Measurements from ENCODE around the gene RHOBTB1.

Gene RHOBTB1

DNA sequence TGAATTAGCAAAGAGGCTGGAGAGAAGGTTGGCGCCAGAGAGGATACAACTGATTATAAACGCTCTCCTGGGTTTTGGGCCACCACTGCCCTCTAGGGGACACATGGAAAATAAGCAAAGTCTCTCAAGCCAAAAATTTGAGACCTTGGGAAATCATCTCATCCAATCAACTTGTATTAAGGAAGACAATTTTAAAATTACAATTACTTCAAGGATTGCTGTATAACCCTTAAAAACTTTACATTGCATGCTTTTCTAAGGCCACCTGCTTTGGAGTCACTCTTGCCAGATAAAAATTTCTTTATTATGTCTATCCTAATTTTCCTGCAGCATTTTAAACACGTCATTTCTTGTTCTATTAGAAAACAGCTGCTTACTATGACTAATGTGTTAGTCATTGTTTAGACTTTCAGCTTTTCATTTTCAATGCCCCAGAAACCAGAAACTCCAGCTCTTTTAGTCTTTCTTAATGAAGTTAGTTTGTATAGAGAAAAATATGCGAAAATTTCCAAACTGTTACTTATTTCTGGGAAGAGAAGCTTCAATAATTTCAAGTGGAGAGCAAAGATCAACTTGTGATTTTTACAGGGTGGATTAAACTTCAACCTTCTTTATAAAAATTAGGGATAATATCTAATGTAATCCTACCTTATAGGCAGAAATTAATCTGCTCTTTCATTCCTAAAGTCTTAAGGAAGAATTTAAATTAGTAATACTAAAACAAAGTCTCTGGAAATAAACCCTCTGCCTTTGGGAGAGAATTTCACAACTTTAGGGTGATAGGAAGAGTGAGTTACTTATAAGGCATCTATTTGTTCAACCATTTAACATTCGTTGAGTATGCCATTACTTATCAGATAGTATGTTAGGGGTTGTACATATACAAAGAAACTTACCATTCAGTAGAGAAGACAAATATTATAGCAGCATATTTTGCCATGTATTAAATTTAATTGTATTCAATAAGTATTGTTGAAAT lies 20.6 kb upstream of the RHOBTB1 start:
- DNase-seq = peak; percentile 37

DNA sequence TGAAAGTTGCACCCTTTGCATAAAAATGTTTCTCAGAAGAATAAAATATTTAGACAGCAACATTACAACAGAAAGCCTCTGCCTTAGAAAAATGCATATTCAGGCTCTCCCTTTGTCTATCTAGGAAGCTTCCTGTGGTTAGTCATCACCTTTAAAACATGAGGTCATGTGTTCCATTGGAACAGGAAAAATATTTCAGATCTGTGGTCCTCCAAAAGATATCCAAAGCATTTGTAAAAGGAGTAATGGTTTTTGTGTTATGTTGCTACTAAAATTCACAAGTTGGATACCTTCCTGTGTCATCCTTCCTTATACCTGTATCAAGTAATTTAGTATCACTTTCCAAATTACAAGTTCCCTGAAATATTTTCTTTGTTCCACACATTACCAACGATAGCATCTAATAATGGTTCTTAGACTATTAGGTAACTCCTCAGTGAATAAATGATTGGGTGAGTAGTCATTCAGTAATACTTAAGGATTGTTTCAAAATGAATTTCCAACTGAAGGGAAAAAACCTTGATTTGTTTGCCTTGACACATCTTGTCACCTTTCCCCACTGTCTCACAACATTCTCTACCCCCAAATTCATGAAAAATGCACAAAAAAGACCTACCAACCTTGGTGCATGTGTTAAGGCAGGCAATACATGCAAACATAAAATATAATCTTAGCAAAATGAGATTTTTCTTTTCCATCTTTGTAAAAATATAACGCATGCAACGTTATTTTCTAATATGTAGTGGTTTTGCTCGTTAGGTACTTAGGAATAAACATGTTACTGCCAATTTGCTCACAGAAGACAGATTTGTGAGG lies 19.7 kb upstream of the RHOBTB1 start:
- no peak for DNase-seq

DNA sequence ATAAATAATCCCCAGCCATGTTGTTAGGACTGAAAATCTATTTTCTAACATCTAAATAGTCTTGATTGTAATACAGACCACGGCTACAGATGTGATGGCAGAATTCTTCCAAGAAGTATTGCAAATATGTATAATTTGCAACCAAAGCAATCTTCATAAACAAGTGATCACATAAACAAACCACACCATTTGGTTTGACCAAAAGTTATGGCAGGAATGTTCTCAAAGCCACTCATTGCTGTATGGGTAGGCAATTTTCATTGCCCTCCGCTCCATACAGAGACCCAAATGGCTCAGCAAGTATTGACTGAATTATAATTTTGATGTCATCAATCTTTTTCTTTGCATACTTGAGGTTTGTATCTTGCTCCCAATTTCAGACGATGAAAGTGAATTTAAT lies 19.0 kb upstream of the RHOBTB1 start:
- no peak for DNase-seq

DNA sequence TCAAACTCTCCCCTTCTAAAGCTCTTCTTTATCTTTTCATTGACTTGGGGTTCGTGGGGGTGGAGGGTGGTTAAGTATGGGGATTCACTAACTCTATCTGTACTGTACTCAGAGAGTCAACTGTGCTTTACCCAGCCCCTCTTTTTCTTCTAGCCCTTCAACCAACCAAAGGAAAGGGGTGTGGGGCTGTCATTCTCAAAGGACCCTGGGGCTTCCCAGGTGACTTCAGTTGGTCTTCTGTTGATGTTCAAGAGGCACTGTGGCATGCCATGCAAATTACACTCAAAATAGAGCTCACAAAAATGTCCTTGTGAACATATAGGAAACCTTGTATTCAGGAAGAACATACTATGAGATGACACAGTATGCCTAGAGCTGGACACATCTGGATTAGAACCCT lies 16.9 kb upstream of the RHOBTB1 start:
- no peak for DNase-seq

DNA sequence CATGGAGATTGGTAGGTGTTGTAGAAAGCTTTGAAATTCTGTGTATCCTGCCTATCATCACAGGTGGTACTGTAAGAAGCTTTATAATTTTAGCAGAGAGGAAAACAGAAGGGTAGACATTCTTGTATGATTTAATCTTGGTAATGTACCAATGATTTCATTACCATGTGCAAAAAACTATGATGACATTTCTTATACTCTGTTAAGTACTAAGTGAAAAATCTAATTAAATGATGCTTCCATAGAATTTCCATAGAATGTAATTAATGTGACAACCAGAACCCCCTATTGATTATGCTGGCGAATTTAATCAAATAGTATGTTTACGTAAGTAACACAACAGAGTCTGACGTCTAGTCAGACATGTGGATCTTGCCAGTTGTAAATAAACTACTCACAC lies 16.0 kb upstream of the RHOBTB1 start:
- no peak for DNase-seq

DNA sequence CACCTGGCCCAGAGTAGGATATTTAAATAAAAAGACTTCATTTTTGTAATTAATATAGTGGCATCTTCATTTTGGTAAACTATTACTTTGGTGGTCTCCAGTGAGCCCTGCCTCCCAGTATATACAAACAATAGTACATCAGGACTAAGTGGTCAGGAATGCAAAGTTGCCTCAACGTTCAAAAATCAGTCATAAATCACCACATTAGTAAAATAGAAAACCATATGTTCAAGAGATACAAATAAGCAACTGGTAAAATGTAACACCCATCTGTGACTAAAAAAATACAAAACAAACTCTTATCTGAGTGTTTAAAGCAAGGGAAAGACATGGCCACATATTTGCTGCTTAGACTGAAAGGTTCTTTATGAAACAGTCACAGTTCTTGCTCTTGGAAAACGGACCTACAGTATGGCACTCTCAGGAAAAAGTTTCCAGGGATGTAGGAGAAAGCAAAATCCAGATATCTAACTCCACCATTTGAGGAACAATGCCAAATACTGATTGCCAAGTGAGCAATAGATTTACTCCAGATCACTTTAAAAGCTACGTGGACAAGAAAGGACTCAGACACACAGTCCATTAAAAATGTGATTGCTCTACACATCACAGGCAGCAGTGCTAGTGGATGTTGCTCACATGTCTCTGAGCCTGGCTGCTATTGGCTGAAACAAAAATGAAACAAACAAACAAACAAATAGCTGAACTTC lies 15.1 kb upstream of the RHOBTB1 start:
- DNase-seq = no peak

DNA sequence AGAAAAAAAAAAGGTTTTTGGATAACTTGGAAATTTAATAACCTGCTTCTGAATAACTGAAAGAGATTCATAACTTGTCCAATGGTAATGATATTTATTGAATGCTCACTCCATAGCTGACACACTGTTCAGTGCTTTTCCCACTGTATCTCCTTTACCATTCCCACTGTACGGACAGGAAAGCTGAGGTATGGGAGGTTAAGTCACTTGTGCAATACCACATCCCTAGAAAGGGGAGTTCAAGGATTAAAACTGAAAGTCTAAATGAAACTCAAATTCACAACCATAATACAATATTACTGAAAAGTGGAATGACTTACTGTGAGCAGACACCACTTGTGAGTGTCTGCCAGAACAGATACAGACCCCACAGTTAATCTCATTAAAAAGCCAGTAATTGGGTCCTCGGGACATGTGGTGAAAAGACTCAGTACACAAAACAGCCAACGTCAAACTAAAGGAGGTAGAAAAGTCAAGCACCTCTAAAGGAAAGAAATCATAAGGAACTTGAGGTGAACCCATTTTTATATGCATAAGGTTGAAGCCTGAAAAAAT lies 13.8 kb upstream of the RHOBTB1 start:
- no peak for DNase-seq

DNA sequence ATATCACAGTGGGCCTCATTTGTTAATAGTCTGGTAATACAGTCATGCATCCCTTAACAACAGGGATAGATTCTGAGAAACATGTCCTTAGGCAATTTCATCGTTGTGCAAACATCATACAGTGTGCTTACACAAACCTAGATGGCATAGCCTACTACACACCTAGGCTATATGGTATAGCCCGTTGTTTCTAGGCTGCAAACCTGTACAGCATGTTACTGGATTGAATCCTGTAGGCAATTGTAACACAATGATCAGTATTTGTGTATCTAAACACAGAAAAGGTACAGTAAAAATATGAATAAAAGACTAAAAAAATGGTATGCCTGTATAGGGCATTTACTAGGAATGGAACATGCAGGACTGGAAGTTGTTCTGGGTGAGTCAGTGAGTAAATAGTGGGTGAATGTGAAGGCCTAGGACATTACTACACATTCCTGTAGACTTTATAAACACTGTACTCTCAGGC lies 12.0 kb upstream of the RHOBTB1 start:
- no peak for DNase-seq

DNA sequence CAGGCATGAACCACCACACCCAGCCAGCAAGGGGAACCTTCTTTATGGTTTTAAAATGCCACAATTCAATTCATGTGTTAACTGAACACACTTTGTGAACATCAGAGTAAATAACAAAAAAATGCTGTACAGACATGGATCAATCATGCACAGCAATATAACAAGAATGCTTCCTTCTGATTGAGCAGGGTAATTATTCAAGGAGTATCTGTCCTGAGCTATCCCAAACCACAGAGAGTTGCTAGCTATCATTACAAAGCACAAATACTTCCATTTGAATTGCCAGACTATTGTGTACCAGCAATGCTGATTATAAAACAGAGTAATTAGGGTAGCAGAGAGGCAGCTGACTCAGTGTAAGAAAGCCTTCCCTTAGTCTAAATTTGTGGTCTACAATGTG lies 11.3 kb upstream of the RHOBTB1 start:
- DNase-seq = no peak

DNA sequence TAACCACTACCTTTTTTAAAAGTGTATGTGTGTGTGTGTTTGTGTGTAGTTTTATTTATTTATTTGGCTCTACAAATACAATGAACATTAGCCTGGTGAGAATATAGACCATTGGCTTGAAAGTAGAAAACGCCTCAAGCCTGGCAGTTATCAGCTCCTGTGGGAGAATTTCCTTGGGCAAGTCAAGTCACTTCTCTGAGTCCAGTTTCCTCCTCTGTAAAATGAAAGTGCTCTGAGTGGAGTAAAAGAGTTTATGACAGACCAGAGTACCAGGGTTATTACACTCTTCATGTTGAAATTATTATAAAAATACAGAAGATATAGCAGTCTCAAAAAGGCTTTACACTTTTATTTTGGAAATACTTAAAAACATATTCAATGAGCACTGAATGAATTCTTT lies 10.1 kb upstream of the RHOBTB1 start:
- DNase-seq = no peak

DNA sequence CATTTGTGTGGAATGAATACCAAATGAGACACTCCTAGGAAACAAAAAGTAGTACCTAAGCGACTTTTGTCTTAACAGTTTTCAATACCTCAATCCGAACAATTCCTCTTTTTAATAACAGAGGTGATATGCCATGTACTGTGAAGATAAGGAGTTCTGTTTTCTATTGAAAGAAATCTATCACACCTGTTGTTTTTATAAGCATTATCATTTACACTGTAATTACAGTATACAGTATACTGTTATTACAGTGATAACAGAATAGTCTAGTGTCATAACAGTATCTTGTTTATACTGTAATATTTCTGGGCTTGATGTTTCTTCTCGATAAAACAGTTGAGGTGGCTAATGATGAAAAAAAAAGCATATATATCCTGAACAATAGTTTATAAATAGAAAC lies 9.4 kb upstream of the RHOBTB1 start:
- DNase-seq = no peak

DNA sequence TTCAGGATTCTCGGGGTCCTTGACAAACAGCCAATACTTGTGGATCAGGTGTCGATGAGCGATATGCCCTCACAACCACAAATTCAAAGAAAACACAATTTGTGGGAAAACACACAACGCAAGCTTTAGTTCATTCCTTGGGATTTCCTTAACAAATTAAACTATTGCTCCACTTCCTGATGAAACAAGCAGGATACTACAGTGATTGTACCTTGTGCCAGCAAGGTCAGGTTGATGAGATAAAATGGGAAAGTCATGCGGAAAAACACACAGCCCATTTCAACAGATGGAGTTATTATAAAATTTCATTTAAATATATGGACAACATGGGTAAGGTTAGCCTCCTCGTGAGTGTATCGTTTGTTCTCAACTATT lies 8.8 kb upstream of the RHOBTB1 start:
- no peak for DNase-seq

DNA sequence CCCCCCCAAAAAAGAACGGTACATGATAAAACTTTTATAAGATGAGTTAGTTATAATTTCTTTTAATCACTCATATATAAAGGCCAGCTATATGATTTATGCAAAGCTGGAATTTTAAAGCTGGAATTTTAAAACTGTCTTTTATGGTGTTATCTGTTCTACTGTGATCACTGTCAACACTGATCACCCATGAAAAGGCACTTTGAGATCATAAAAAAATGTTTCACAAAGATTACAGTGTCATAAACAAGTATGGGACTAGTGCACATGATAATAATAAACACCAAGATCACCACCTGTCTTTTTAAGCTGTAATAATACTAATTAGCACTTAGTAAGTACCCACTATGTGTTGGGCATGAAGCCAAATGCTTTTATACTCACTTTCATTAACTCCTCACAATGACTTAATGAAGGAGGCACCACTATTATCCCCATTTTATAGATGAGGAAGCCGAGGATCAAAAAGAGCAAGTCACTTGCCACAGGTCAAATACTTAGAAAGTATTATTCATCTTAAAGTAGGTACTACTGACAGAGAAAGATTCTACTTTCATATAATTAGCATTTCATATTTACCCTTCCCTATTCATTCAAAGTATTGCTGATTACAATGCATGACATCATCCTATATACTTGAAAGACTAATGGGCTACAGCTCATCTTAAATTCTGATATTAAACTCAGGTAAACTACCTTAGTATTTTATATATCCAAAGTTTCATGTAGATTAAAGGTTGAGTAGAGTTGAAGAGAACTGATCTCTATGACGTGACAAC lies 8.3 kb upstream of the RHOBTB1 start:
- DNase-seq = no peak

DNA sequence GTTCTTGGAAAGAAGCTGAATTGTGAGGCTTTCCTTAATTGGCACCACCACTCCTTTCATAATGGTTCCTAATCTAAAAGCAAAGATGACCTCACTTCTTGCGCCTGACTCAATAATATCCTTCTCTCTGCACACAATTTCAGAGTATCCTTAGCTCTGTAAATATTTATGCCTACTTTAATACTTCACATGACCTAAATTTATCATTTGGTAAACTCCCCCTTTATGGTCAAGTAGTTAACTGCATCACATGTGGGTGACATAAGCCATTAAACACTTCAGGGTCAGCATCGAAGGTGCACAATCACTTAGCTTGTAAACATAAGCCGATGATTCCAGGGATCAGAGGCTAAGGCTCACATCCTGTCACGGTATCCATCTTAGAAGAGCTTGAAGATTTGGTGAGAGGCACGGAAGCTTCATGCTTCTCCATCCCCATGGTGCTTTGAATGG lies 7.3 kb upstream of the RHOBTB1 start:
- DNase-seq = no peak

DNA sequence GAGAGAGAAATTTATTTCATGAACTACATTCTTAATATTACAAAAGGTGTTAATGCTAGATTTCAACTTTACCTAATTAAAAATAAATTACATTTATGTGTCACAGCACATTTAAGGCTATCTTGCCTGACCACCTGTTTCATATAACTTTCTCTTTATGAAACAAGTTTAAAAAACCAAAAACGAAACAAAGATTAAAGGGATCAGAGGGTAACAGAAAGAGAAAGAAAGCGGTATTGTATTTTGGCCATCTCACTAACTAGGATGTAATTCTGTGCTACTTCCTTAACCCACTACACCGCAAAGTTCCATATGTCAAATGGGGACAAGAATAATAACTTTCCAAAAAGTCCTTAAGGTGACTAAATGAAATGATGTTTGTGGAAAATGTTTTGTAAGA lies 6.3 kb upstream of the RHOBTB1 start:
- DNase-seq = no peak

DNA sequence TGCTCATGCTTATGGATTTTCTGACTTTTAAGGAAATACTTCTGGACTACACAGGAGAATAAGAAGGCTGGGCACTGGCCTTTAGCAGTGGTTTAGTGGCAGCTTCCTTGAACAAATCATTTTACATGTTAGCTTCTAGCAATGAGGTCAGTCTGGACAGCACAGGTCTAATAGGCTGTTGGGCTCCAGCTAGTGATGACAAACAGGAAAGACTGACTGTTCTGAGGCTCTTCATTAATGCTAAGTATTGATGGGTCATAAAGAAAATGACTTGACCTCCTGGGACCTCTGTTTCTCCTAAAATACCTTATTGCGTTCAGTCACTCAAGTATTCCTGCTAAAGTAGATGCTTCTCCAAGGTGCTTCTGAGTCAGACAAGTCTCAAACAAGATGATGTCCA lies 4.9 kb upstream of the RHOBTB1 start:
- DNase-seq = no peak

DNA sequence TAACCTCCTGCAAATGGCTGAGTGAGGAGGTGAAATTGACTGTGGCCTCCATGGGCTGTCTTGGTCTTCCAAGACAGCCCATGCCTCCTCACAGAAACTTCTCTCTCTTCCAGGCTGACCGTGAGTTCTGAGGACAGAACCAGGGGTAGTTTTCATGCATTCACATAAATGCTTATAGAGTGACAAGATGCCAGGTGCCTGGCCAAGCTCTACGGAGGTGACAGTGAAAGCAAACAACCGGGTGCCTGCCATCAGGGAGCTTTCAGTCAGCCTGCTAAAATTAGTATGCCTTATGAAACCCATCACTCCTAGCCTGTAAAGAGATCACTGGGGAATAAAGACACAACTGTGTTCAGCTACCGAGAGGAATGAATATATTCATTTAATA lies 919 bp upstream of the RHOBTB1 start:
- no peak for DNase-seq

DNA sequence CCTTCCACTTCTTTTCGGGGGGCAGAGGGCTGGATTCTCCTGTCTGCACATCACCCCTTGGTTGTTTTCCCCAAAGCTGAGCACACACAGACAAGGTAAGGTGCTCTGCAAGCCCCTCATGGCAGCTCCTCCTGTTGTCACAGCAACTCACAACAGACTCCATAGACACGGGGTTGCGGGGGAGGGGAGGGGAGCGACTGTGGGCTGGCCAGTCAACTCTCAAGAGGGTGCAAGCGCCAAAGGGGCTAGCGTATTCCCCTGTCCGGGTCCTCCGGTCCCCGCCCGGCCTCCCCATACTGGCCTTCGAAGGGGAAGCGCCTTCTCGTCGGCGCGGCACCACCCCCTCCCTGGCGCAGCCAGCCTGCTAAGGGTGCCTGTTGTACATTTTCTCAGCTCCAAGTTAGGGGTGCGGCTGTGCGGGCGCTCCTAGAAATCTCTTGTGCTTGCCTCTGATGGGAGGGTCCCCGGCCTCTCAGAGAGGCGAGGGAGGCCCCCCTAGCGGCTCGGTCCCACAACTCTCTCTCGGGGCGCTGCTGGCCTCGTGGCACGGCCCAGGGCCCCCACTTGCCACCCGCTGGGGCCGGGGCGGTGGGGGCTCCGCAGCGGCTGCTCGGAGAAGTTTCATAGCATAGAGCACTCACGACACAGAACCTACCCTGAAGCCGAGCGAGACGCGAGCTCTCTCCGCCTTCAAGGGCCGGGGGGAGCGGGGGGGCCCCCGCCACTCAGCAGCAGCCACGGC lies 498 bp downstream of the RHOBTB1 start:
- peak; percentile 2 for DNase-seq

DNA sequence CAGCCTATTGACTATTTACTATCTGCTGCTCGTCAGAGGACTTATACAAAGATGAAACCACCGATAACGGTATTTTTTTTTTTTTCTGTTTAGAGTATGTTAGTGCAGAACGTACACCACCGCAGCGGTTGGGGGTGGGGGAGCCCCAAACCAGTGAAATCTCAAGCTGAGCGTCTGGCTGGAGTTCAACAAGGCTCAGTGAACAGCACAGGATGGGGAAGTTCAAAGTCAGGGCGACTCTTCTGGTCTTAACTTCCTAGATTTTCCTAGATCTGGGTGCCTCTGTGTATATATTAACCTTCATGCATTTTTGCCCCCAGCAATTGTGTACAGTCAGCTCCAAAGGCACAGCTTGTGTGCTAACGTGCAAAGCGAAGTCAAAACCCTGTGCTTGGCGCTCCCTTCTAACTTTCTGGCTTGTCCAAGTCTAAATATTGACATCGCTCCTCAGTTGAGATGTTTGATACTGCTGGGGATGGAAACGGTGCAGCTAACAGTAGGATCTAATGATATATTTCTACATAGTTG lies 1.1 kb downstream of the RHOBTB1 start:
- peak; percentile 10 for DNase-seq

DNA sequence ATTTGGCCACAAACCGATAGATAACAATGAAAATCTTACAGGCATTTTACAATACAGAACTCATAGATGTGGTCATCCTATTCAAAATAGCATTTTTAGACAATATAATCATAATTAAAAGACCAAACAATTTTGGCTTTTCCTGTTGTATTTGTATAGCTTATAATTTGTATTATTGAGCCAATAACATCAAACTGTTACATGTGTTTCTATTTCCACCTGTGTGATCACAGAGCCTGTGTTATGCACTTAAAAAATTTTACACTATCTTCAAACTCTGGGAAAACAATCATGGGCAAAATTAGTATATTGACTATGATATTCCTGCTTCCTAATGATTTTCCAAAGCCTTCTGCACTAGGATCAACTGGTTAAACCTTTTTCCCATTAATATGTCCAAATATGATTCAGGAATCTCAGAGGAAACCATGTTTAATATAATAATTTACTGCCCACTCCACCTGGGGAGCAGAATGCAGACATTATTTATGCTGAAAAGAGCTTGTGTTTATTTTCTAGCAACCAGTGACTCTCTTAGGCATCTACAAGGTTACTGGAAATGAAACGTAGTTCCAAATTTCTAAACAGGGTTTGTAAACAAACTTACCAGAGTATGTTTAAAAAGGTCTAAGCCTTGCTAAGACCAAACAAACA lies 1.7 kb downstream of the RHOBTB1 start:
- no peak for DNase-seq

DNA sequence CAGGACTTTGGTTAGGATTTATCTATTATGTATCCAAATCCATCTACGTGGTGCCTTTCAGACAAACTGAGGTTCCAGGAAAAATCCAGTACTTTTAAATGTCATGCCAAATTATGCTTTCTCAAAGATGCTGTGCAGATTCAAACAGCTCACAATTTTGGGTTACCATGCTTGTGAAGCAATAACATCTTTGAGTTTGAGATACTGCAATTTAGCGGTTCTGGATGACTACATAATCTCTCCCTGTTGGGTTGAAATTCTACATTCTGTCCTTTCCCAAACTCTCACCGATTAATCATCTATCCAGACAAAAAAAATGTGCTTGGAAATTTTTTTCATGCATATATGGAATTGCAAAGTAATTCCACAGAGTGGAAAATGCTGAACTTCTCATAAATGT lies 3.5 kb downstream of the RHOBTB1 start:
- no peak for DNase-seq
